ENCODE measurements around the gene MIER2. TPM values are rescaled to one million over a fixed set of nuclear protein-coding genes. Genes with fewer than 3 reads are reported as not detected.

Gene MIER2
- total and polyA plus RNA-seq, 7 donors = 6.6 to 31.9 (median 12.3) TPM

- no peak overlapping the region for H3K27ac ChIP-seq
- TF ChIP-seq EP300 (IDR thresholded peaks at IDR 0.05) (no peak), CTCF (IDR thresholded peaks at IDR 0.05) (no peak), POLR2A (IDR thresholded peaks at IDR 0.05) (no peak), POLR2AphosphoS5 (IDR thresholded peaks at IDR 0.05) (no peak)
- H3K4me3 ChIP-seq = no peak overlapping the region
- no peak for DNase-seq
- 73 to 74% methylated on average over 22 of the region's 22 CpGs for WGBS, 2 donors
- no peaks in the 10 kb centered on the region for H3K9me3 ChIP-seq
- no peaks in the 10 kb centered on the region for H3K36me3 ChIP-seq
- intact Hi-C loops (cut with DNase I) = no loop called here
- peaks cover 0 to 34% (median 0%) of the 10 kb centered on the region in 3 donors for H3K27me3 ChIP-seq
- H3K4me1 ChIP-seq = no peaks in the 10 kb centered on the region
These were observed 23.5 kb upstream of the MIER2 start for GRCh38 chr19:367963-368629.

- no peak overlapping the region for H3K27ac ChIP-seq
- peaks cover 0 to 33% (median 0%) of the 10 kb centered on the region in 3 donors for H3K27me3 ChIP-seq
- H3K36me3 ChIP-seq = no peaks in the 10 kb centered on the region
- H3K4me3 ChIP-seq = no peak overlapping the region
- no peaks in the 10 kb centered on the region for H3K9me3 ChIP-seq
- no peak for TF ChIP-seq CTCF (IDR thresholded peaks at IDR 0.05)
- no peak for TF ChIP-seq POLR2AphosphoS5 (IDR thresholded peaks at IDR 0.05)
- TF ChIP-seq EP300 (IDR thresholded peaks at IDR 0.05) = no peak
- TF ChIP-seq POLR2A (IDR thresholded peaks at IDR 0.05) = no peak
- DNase-seq = no peak
- intact Hi-C loops (cut with DNase I) = no loop called here
- WGBS, 2 donors = 87 to 91% methylated on average over 14 of the region's 14 CpGs
- no peaks in the 10 kb centered on the region for H3K4me1 ChIP-seq
These were observed 23.0 kb upstream of the MIER2 start for GRCh38 chr19:367561-367960.

GRCh38 chr19:366951-367350, 22.4 kb upstream of the MIER2 start:
- WGBS, 2 donors = 89 to 92% methylated on average over 8 of the region's 8 CpGs
- Histone ChIP-seq H3K27ac (no peak overlapping the region), H3K9me3 (no peaks in the 10 kb centered on the region), H3K36me3 (no peaks in the 10 kb centered on the region), H3K27me3 (peaks cover 0 to 28% (median 0%) of the 10 kb centered on the region in 3 donors), H3K4me1 (no peaks in the 10 kb centered on the region), H3K4me3 (no peak overlapping the region)
- TF ChIP-seq CTCF (IDR thresholded peaks at IDR 0.05) (no peak), POLR2AphosphoS5 (IDR thresholded peaks at IDR 0.05) (no peak), EP300 (IDR thresholded peaks at IDR 0.05) (no peak), POLR2A (IDR thresholded peaks at IDR 0.05) (no peak)
- intact Hi-C loops (cut with DNase I) = no loop called here
- DNase-seq = no peak

- Histone ChIP-seq H3K36me3 (no peaks in the 10 kb centered on the region), H3K4me3 (no peak overlapping the region), H3K9me3 (no peaks in the 10 kb centered on the region), H3K27ac (no peak overlapping the region), H3K27me3 (peaks cover 0 to 28% (median 0%) of the 10 kb centered on the region in 3 donors), H3K4me1 (no peaks in the 10 kb centered on the region)
- TF ChIP-seq CTCF (IDR thresholded peaks at IDR 0.05) (no peak), POLR2A (IDR thresholded peaks at IDR 0.05) (no peak), EP300 (IDR thresholded peaks at IDR 0.05) (no peak), POLR2AphosphoS5 (IDR thresholded peaks at IDR 0.05) (no peak)
- intact Hi-C loops (cut with DNase I) = no loop called here
- WGBS, 2 donors = 89 to 91% methylated on average over 17 of the region's 17 CpGs
- no peak for DNase-seq
These were observed 21.7 kb upstream of the MIER2 start for GRCh38 chr19:366205-366783.

Data from sigmoid colon (tissue), 7 donors.